ENCODE data around the gene DVL1. TPM values are rescaled to one million over a fixed set of nuclear protein-coding genes. Genes with fewer than 3 reads are reported as not detected.

The DVL1 gene
- polyA plus RNA-seq, 1 experiment, result 23.6 TPM

- DNase-seq (ENCODE audit: low read depth), result no peak
- no peaks in the 10 kb centered on the region for H3K27me3 ChIP-seq (ENCODE audit: control insufficient read depth, insufficient read depth, low read length)
- ChIA-PET POLR2A (no interaction called here), CTCF (interaction anchor here (1.0 kb wide), 1 partner anchor 20 kb away, joined by 3 read pairs; no protein-coding TSS in a partner anchor)
- TF ChIP-seq CTCF (IDR thresholded peaks at IDR 0.05; ENCODE audit: insufficient read depth, low read depth, low read length), result no peak
- no peaks in the 10 kb centered on the region for H3K36me3 ChIP-seq (ENCODE audit: control insufficient read depth, insufficient read depth, low read length)
- H3K4me3 ChIP-seq (ENCODE audit: low read depth, low read length), result no peak overlapping the region
Measured at GRCh38 chr1:1285611-1286311, 63.5 kb downstream of the DVL1 start.

Small RNA genes within 50 kb of the gene (small RNA-seq; reads per million reads assigned to genes)
- gene MIR6726 (ENCODE audit: insufficient read length, low read depth, low replicate concordance), result not detected

Other genes with a start within 250 kb of the DVL1 start
- gene C1orf159, start 233.3 kb downstream of the DVL1 start, polyA plus RNA-seq (2011; rRNA removed), result 4.3 and 8.9 TPM in 2 replicates
- not detected in 2 replicates for gene TTLL10, start 175.5 kb downstream of the DVL1 start, polyA plus RNA-seq (2011; rRNA removed)
- 0.40 TPM in 1 of 2 replicates, not detected in the other for gene TNFRSF18, start 142.8 kb downstream of the DVL1 start, polyA plus RNA-seq (2011; rRNA removed)
- not detected in 2 replicates for gene TNFRSF4, start 135.3 kb downstream of the DVL1 start, polyA plus RNA-seq (2011; rRNA removed)
- gene SDF4, start 117.4 kb downstream of the DVL1 start, polyA plus RNA-seq (2011; rRNA removed), result 119 and 188 TPM in 2 replicates
- gene B3GALT6, start 117.2 kb downstream of the DVL1 start, polyA plus RNA-seq (2011; rRNA removed), result 16.9 and 20.9 TPM in 2 replicates
- gene C1QTNF12, start 102.7 kb downstream of the DVL1 start, polyA plus RNA-seq (2011; rRNA removed), result 0.42 and 0.43 TPM in 2 replicates
- gene UBE2J2, start 75.6 kb downstream of the DVL1 start, polyA plus RNA-seq (2011; rRNA removed), result 20.5 and 25.7 TPM in 2 replicates
- 1.1 and 1.9 TPM in 2 replicates for gene SCNN1D, start 69.0 kb downstream of the DVL1 start, polyA plus RNA-seq (2011; rRNA removed)
- 19.5 and 33.9 TPM in 2 replicates for gene ACAP3, start 41.5 kb downstream of the DVL1 start, polyA plus RNA-seq (2011; rRNA removed)
- gene PUSL1, start 40.8 kb downstream of the DVL1 start, polyA plus RNA-seq (2011; rRNA removed), result 11.9 and 18.2 TPM in 2 replicates
- 52.0 and 95.8 TPM in 2 replicates for gene INTS11, start 24.8 kb downstream of the DVL1 start, polyA plus RNA-seq (2011; rRNA removed)
- gene CPTP, start 24.6 kb downstream of the DVL1 start, polyA plus RNA-seq (2011; rRNA removed), result 11.1 and 14.2 TPM in 2 replicates
- gene TAS1R3, start 18.1 kb downstream of the DVL1 start, polyA plus RNA-seq (2011; rRNA removed), result 0.06 and 0.11 TPM in 2 replicates
- gene MXRA8, start 9.1 kb upstream of the DVL1 start, polyA plus RNA-seq (2011; rRNA removed), result 427 and 702 TPM in 2 replicates
- 73.2 and 97.8 TPM in 2 replicates for gene AURKAIP1, start 25.8 kb upstream of the DVL1 start, polyA plus RNA-seq (2011; rRNA removed)
- 142 and 175 TPM in 2 replicates for gene CCNL2, start 49.9 kb upstream of the DVL1 start, polyA plus RNA-seq (2011; rRNA removed)
- gene MRPL20, start 57.9 kb upstream of the DVL1 start, polyA plus RNA-seq (2011; rRNA removed), result 84.8 and 121 TPM in 2 replicates
- gene ANKRD65, start 71.9 kb upstream of the DVL1 start, polyA plus RNA-seq (2011; rRNA removed), result 0.31 and 0.43 TPM in 2 replicates
- 1.7 and 2.0 TPM in 2 replicates for gene VWA1, start 86.3 kb upstream of the DVL1 start, polyA plus RNA-seq (2011; rRNA removed)
- 0.06 and 0.20 TPM in 2 replicates for gene ATAD3C, start 100.3 kb upstream of the DVL1 start, polyA plus RNA-seq (2011; rRNA removed)
- gene ATAD3B, start 122.3 kb upstream of the DVL1 start, polyA plus RNA-seq (2011; rRNA removed), result 9.5 and 12.5 TPM in 2 replicates
- gene ATAD3A, start 162.7 kb upstream of the DVL1 start, polyA plus RNA-seq (2011; rRNA removed), result 12.5 and 19.7 TPM in 2 replicates
- gene TMEM240, start 191.2 kb upstream of the DVL1 start, polyA plus RNA-seq (2011; rRNA removed), result 5.5 and 8.7 TPM in 2 replicates
- 101 and 121 TPM in 2 replicates for gene SSU72, start 225.4 kb upstream of the DVL1 start, polyA plus RNA-seq (2011; rRNA removed)